PFSK-1 (cell line): ENCODE data around the gene SPAG9.

Source experiments
- FOXP2 ChIP-seq: optimal IDR thresholded peaks from 2 replicates; pipeline ENCODE3; 2011; ENCODE audit warnings: borderline replicate concordance, control low read depth, inconsistent platforms; ENCODE audit not compliant: insufficient read depth; ENCODE audit errors: extremely low read length, extremely low read depth
- POLR2AphosphoS5 ChIP-seq: IDR thresholded peaks from 2 replicates; pipeline ENCODE4 v1.6.1; 2012; ENCODE audit warnings: low read depth, mild to moderate bottlenecking, control low read depth, low read length, moderate library complexity
- SIN3A ChIP-seq: IDR thresholded peaks from 2 replicates; pipeline ENCODE4 v1.6.1; 2012; ENCODE audit warnings: mild to moderate bottlenecking, low read length, moderate library complexity, borderline replicate concordance; ENCODE audit not compliant: insufficient read depth
- TAF1 ChIP-seq: IDR thresholded peaks from 2 replicates; pipeline ENCODE4 v1.6.1; 2012; ENCODE audit warnings: low read length, control low read depth, borderline replicate concordance; ENCODE audit not compliant: insufficient read depth
- TF ChIP-seq, protein P1 (sequence below), 2 experiments: IDR thresholded peaks; 2 replicates each; pipeline versions ENCODE4 v1.6.1 to v1.8.0; 2011 to 2012; ENCODE audit warnings: low read depth in 2 of 2, low read length in 2 of 2, control low read depth in 1 of 2, inconsistent platforms in 1 of 2, mild to moderate bottlenecking in 1 of 2, moderate library complexity in 1 of 2; ENCODE audit not compliant: insufficient read depth in 1 of 2

The SPAG9 gene

DNA sequence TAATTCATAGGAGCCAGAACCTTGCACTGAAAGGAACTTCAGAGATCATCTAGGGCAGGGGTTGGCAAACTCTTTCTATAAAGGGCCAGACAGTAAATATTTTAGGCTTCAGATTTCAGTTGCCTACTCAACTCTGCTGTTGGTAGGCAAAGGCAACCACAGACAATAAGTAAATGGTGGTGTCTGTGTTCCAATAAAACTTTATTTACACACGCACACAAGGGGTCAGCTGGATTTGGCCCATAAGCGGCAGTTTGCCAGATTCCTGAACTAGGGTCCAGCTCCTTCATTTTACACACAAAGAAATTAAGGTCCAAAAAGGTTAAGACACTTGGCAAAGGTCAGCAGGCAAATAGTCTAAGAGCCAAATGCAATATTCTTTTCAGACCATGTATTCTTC, 107.3 kb downstream of the SPAG9 start:
- TF ChIP-seq, protein P1, sequence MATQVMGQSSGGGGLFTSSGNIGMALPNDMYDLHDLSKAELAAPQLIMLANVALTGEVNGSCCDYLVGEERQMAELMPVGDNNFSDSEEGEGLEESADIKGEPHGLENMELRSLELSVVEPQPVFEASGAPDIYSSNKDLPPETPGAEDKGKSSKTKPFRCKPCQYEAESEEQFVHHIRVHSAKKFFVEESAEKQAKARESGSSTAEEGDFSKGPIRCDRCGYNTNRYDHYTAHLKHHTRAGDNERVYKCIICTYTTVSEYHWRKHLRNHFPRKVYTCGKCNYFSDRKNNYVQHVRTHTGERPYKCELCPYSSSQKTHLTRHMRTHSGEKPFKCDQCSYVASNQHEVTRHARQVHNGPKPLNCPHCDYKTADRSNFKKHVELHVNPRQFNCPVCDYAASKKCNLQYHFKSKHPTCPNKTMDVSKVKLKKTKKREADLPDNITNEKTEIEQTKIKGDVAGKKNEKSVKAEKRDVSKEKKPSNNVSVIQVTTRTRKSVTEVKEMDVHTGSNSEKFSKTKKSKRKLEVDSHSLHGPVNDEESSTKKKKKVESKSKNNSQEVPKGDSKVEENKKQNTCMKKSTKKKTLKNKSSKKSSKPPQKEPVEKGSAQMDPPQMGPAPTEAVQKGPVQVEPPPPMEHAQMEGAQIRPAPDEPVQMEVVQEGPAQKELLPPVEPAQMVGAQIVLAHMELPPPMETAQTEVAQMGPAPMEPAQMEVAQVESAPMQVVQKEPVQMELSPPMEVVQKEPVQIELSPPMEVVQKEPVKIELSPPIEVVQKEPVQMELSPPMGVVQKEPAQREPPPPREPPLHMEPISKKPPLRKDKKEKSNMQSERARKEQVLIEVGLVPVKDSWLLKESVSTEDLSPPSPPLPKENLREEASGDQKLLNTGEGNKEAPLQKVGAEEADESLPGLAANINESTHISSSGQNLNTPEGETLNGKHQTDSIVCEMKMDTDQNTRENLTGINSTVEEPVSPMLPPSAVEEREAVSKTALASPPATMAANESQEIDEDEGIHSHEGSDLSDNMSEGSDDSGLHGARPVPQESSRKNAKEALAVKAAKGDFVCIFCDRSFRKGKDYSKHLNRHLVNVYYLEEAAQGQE (IDR thresholded peaks at IDR 0.05; ENCODE audit: insufficient read depth in 1 of 2, low read depth in 2 of 2, low read length in 2 of 2), result no peak
- TF ChIP-seq SIN3A, result no peak

- TF ChIP-seq, protein P1 (IDR thresholded peaks at IDR 0.05; ENCODE audit: insufficient read depth in 1 of 2, low read depth in 2 of 2, low read length in 2 of 2), result no peak
- TF ChIP-seq TAF1, result no peak
- TF ChIP-seq POLR2AphosphoS5, result no peak
- no peak for TF ChIP-seq FOXP2
- TF ChIP-seq SIN3A, result no peak
Observed at GRCh38 chr17:51012538-51012937, 108.1 kb downstream of the SPAG9 start.

DNA sequence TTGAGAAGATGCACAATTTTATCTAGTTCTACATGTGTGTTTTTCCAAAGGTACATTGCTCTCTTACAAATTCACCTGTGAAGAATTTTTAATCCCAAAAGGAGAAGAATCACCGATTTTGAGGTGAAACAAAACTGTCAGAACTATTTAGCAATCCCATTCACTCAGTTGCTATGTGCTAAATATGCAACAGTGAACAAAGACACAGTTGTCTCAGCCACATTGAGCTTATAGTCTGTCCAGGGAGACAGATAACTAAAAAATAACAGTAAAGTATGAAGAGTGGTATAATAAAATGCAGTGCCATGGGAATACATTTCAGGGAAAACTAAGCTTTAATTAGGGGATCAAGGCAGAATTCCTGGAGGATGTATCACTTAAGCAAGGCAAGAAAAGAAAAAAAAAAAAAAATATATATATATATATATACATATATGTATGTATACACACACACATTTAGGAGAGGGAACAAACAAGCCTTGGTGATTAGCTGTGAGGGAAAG, 110.4 kb downstream of the SPAG9 start:
- TF ChIP-seq SIN3A (no peak), FOXP2 (no peak), POLR2AphosphoS5 (no peak), TAF1 (no peak)
- TF ChIP-seq, protein P1 (IDR thresholded peaks at IDR 0.05; ENCODE audit: insufficient read depth in 1 of 2, low read depth in 2 of 2, low read length in 2 of 2), result no peak

- no peak for TF ChIP-seq POLR2AphosphoS5
- TF ChIP-seq, protein P1 (IDR thresholded peaks at IDR 0.05; ENCODE audit: insufficient read depth in 1 of 2, low read depth in 2 of 2, low read length in 2 of 2), result no peak
- no peak for TF ChIP-seq SIN3A
- TF ChIP-seq TAF1, result no peak
- no peak for TF ChIP-seq FOXP2
Observed at GRCh38 chr17:51006601-51007000, 114.1 kb downstream of the SPAG9 start.

GRCh38 chr17:51005768-51006167, 114.9 kb downstream of the SPAG9 start:
- TF ChIP-seq, protein P1 (IDR thresholded peaks at IDR 0.05; ENCODE audit: insufficient read depth in 1 of 2, low read depth in 2 of 2, low read length in 2 of 2), result no peak
- TF ChIP-seq FOXP2, result no peak
- no peak for TF ChIP-seq TAF1
- TF ChIP-seq SIN3A, result no peak
- no peak for TF ChIP-seq POLR2AphosphoS5
